ENCODE data around the gene ADTRP. TPM values are rescaled to one million over a fixed set of nuclear protein-coding genes. Genes with fewer than 3 reads are reported as not detected.
"Not testable (repeated sequence)": the region's sequence is repeated elsewhere in the genome, so short reads cannot be mapped to it uniquely, and the experiment has no call there.

The ADTRP gene
- total and polyA plus RNA-seq, 9 donors: 0.12 to 0.80 (median 0.34) TPM; not detected in 5

GRCh38 chr6:11681770-11682169 is 96.8 kb downstream of the ADTRP start:
- no peak for DNase-seq
- no peaks in the 10 kb centered on the region for H3K9me3 ChIP-seq
- H3K27me3 ChIP-seq: no peaks in the 10 kb centered on the region
- no peak overlapping the region for H3K4me3 ChIP-seq
- H3K4me1 ChIP-seq (ENCODE audit: insufficient read depth): no peaks in the 10 kb centered on the region
- no peak for TF ChIP-seq POLR2A (IDR thresholded peaks at IDR 0.05)
- TF ChIP-seq CTCF (IDR thresholded peaks at IDR 0.05): no peak
- no peak for TF ChIP-seq EP300 (IDR thresholded peaks at IDR 0.05)
- H3K36me3 ChIP-seq: no peaks in the 10 kb centered on the region
- intact Hi-C loops (cut with DNase I): no loop called here
- 57 to 71% (median 70%) methylated on average over 2 of the region's 2 CpGs for WGBS, 3 donors
- H3K27ac ChIP-seq: no peak overlapping the region

- 72 to 84% (median 76%) methylated on average over 1 of the region's 1 CpG for WGBS, 3 donors
- H3K36me3 ChIP-seq: no peaks in the 10 kb centered on the region
- H3K27me3 ChIP-seq: no peaks in the 10 kb centered on the region
- intact Hi-C loops (cut with DNase I): no loop called here
- no peak overlapping the region for H3K27ac ChIP-seq
- H3K4me1 ChIP-seq (ENCODE audit: insufficient read depth): no peaks in the 10 kb centered on the region
- no peak overlapping the region for H3K4me3 ChIP-seq
- DNase-seq: no peak
- no peaks in the 10 kb centered on the region for H3K9me3 ChIP-seq
- TF ChIP-seq EP300 (IDR thresholded peaks at IDR 0.05): no peak
- no peak for TF ChIP-seq POLR2A (IDR thresholded peaks at IDR 0.05)
- no peak for TF ChIP-seq CTCF (IDR thresholded peaks at IDR 0.05)
Measured at GRCh38 chr6:11681357-11681756, 97.2 kb downstream of the ADTRP start.

DNA sequence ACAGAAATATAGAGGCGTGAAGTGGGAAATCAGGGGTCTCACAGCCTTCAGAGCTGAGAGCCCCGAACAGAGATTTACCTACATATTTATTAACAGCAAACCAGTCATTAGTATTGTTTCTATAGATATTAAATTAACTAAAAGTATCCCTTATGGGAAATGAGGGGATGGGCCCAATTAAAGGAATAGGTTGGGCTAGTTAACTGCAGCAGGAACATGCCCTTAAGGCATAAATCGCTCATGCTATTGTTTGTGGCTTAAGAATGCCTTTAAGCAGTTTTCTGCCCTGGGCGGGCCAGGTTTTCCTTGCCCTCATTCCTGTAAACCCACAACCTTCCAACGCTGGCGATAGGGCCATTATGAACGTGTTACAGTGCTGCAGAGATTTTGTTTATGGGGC is 98.1 kb downstream of the ADTRP start:
- intact Hi-C loops (cut with DNase I); H3K4me1 ChIP-seq (ENCODE audit: insufficient read depth); H3K9me3 ChIP-seq; H3K27ac ChIP-seq; H3K27me3 ChIP-seq; H3K36me3 ChIP-seq; DNase-seq; H3K4me3 ChIP-seq: not testable (repeated sequence)
- WGBS, 3 donors: 89 to 94% (median 92%) methylated on average over 7 of the region's 7 CpGs

DNA sequence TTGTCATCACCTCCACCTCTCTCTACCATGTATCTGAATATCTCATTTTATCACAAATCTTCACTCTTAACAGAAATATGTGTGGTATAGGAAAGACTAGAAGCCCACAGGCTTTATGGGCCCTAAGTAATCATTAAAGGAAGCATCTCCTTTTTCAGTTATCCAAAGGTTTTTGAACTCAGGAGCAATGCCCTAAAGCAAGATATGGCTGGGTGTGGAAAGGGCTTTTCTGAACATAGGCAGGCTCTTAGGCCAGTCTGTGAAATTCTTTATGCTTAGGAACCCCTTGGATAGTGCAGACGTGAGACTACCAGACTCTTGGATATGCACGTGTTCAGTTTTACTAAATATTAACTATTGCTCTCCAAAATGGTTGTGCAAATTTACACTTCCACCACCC is 99.5 kb downstream of the ADTRP start:
- Histone ChIP-seq H3K27me3 (no peaks in the 10 kb centered on the region), H3K9me3 (no peaks in the 10 kb centered on the region), H3K4me1 (ENCODE audit: insufficient read depth) (no peaks in the 10 kb centered on the region), H3K36me3 (no peaks in the 10 kb centered on the region), H3K4me3 (no peak overlapping the region), H3K27ac (no peak overlapping the region)
- intact Hi-C loops (cut with DNase I): no loop called here
- no peak for TF ChIP-seq CTCF (IDR thresholded peaks at IDR 0.05)
- no peak for TF ChIP-seq POLR2A (IDR thresholded peaks at IDR 0.05)
- TF ChIP-seq EP300 (IDR thresholded peaks at IDR 0.05): no peak
- 70 to 86% (median 72%) methylated on average over 2 of the region's 2 CpGs for WGBS, 3 donors
- no peak for DNase-seq

GRCh38 chr6:11675601-11676000 is 103.0 kb downstream of the ADTRP start:
- Histone ChIP-seq H3K9me3 (no peaks in the 10 kb centered on the region), H3K4me3 (no peak overlapping the region), H3K27ac (no peak overlapping the region), H3K36me3 (no peaks in the 10 kb centered on the region), H3K27me3 (no peaks in the 10 kb centered on the region), H3K4me1 (ENCODE audit: insufficient read depth) (no peaks in the 10 kb centered on the region)
- intact Hi-C loops (cut with DNase I): no loop called here
- 75 to 89% (median 84%) methylated on average over 2 of the region's 2 CpGs for WGBS, 3 donors
- TF ChIP-seq EP300 (IDR thresholded peaks at IDR 0.05) (no peak), CTCF (IDR thresholded peaks at IDR 0.05) (no peak), POLR2A (IDR thresholded peaks at IDR 0.05) (no peak)
- DNase-seq: no peak

All from ovary (tissue), 9 donors.